Lower leg skin (tissue), 3 donors: ENCODE results near the gene THEMIS2.

Source experiments
- POLR2A ChIP-seq, 2 donors: fragments of 450-650 bp; IDR thresholded peaks; one replicate each; pipeline ENCODE4 v1.6.1; 2016 to 2017; ENCODE audit warnings: antibody characterized with exemption in 2 of 2, mild to moderate bottlenecking in 1 of 2, moderate library complexity in 1 of 2
- TF ChIP-seq, protein P1 (sequence below), 3 donors: fragments of 450-650 bp; IDR thresholded peaks; one replicate each; pipeline ENCODE4 v1.5.1; 2016; ENCODE audit warnings: antibody characterized with exemption in 3 of 3, mild to moderate bottlenecking in 3 of 3, moderate library complexity in 2 of 3

DNA sequence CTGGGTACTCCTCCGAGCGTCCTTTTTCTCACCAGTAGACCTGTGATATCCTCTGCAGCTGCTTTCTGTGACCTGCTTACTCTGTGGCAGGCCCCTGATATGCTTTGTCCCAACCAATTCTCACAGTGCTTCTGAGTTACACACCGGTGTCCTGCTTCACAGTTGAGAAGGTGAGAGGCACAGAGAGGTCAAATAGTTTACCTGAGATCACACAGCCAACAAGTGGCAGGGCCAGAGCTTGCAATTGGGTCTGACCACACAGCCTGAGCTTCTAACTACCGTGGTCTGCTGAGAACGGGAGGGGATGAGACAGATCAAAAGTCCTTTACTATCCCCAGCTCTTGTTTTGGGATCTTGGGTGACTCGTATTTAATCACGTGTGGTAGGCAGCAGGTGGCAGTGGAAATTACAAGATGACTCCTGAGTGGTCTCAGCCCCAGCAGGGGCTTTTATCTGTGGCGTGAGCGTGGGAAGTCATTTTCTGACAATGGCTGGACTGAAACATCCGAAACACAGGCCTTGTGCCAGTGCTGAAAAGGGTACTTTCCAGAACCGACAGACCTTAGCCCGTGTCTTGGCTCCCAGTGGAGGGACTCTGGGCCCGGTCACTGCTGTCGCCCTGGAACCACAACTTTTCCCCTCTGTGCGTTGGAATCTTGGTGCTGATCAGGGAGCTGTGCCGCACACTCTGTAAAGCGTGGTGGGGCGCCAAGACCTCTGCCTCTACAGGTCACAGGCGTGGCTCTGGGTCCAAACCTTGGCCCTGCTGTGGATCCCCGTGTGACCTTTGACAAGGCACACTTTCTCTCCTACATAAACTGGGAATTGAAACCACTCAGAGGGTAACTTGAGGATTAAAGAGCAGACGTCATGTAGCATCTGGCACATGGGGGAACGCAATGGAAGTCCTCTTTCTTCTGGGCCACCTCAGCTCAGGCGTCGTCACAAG, 11.9 kb downstream of the THEMIS2 start:
- TF ChIP-seq, protein P1, sequence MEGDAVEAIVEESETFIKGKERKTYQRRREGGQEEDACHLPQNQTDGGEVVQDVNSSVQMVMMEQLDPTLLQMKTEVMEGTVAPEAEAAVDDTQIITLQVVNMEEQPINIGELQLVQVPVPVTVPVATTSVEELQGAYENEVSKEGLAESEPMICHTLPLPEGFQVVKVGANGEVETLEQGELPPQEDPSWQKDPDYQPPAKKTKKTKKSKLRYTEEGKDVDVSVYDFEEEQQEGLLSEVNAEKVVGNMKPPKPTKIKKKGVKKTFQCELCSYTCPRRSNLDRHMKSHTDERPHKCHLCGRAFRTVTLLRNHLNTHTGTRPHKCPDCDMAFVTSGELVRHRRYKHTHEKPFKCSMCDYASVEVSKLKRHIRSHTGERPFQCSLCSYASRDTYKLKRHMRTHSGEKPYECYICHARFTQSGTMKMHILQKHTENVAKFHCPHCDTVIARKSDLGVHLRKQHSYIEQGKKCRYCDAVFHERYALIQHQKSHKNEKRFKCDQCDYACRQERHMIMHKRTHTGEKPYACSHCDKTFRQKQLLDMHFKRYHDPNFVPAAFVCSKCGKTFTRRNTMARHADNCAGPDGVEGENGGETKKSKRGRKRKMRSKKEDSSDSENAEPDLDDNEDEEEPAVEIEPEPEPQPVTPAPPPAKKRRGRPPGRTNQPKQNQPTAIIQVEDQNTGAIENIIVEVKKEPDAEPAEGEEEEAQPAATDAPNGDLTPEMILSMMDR (IDR thresholded peaks at IDR 0.05) = no peak
- TF ChIP-seq POLR2A (IDR thresholded peaks at IDR 0.05) = no peak
